Activated T-helper 1 cell treated with anti-CD3 and anti-CD28 coated beads, Interleukin-12 subunit alpha, Interleukin-12 subunit beta, Interleukin-2, Interleukin-4 antibody, amounts not matched to agents 30 ng/mL and 10 ng/mL and 1 ng/mL, durations not matched to agents 14 hours and 24 hours and 36 hours (primary cell): ENCODE results near the gene SPTBN1. TPM values are rescaled to one million over a fixed set of nuclear protein-coding genes. Genes with fewer than 3 reads are reported as not detected.

ENCODE experiments used
- DNase-seq: peaks from one replicate; pipeline ENCODE4 v3.0.0; 2021; ENCODE audit warnings: low spot score
- H3K27ac Mint-ChIP-seq: one replicate; pipeline ENCODE4 v1.8.0; 2021; ENCODE audit warnings: mild to moderate bottlenecking, mixed read lengths
- H3K27me3 Mint-ChIP-seq: one replicate; pipeline ENCODE4 v1.8.0; 2022; ENCODE audit warnings: mild to moderate bottlenecking, moderate library complexity, mixed read lengths; ENCODE audit not compliant: insufficient read depth
- H3K36me3 Mint-ChIP-seq: one replicate; pipeline ENCODE4 v1.8.0; 2021; ENCODE audit warnings: low read depth, mixed read lengths
- H3K4me1 Mint-ChIP-seq: one replicate; pipeline ENCODE4 v1.8.0; 2021; ENCODE audit warnings: low read depth, mixed read lengths
- H3K4me3 Mint-ChIP-seq: one replicate; pipeline ENCODE4 v1.8.0; 2021; ENCODE audit warnings: mild to moderate bottlenecking, moderate library complexity, mixed read lengths
- H3K9me3 Mint-ChIP-seq: one replicate; pipeline ENCODE4 v1.8.0; 2021; ENCODE audit warnings: mixed read lengths
- intact Hi-C: fragments of 100-400 bp; cut with micrococcal nuclease; formaldehyde crosslinking; loops from one replicate; pipeline ENCODE4 v1.15.1; 2024
- total RNA-seq: library from RNA; stranded (reverse); gene quantifications from 2 replicates; pipeline ENCODE4 v1.2.3, GENCODE V29; 2022

The SPTBN1 gene
- total RNA-seq, 1 donor from 2014 or later = 64.2 TPM

DNA sequence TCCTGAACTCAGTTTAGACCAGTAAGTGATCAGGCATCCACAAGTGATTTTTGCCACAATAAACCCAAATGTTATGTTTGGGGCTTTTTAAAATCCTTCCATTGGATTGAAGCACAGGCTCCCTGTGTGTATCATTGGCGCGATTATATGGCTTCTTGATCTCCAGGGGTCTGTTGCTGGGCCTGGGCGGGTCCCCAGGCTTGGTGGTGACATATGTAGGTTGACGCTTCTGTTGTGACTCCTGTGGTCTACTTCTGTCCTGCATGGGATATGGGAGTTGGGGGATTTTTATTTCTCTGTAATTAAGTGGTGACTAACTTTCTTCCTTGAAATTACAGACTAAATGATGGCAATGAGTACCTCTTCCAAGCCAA is 211.1 kb downstream of the SPTBN1 start:
- Mint-ChIP-seq H3K27me3 (no peaks in the 10 kb centered on the region), H3K36me3 (peaks cover 68% of the 10 kb centered on the region), H3K9me3 (no peaks in the 10 kb centered on the region), H3K27ac (no peak overlapping the region), H3K4me1 (peaks cover 29% of the 10 kb centered on the region), H3K4me3 (no peak overlapping the region)
- no peak for DNase-seq
- intact Hi-C loops = no loop called here

DNA sequence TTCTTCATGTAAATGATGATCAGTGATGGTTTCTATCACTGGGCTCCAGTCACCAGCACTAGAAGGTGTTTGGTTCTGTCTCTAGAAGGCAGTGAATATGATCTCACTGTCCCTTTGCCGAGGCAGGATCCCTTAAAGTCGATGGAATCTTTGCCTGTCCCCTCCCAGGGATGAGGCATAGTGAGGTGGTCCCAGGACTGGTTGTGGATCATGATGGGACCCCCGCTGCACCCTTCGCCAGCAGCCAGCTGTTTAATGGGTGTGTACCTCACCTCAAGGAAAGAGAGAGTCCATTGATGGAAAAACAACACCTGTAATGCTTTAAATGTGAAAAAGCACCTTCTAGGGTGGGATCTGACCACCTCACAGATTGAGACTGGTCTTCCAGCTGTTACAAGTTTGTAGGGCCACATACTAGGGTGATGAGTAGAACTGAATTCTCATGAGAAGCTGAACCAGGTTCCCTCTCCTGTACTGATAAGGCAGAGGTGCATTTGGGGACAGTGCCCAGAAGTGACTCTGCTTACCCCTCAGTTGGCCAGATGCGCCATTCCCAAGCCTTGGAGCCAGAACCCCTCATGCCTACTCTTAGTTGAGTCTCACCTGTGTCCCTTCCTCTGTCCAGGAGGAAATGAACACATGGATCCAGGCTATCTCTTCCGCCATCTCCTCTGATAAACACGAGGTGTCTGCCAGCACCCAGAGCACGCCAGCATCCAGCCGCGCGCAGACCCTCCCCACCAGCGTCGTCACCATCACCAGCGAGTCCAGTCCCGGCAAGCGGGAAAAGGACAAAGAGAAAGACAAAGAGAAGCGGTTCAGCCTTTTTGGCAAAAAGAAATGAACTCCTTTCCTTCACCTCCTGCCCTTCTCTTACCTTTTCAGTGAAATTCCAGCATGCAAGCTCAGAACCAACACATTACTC is 211.9 kb downstream of the SPTBN1 start:
- H3K36me3 Mint-ChIP-seq = peaks cover 61% of the 10 kb centered on the region
- H3K4me1 Mint-ChIP-seq = peaks cover 36% of the 10 kb centered on the region
- DNase-seq = no peak
- no peak overlapping the region for H3K27ac Mint-ChIP-seq
- intact Hi-C loops = no loop called here
- H3K4me3 Mint-ChIP-seq = no peak overlapping the region
- no peaks in the 10 kb centered on the region for H3K9me3 Mint-ChIP-seq
- H3K27me3 Mint-ChIP-seq = no peaks in the 10 kb centered on the region

DNA sequence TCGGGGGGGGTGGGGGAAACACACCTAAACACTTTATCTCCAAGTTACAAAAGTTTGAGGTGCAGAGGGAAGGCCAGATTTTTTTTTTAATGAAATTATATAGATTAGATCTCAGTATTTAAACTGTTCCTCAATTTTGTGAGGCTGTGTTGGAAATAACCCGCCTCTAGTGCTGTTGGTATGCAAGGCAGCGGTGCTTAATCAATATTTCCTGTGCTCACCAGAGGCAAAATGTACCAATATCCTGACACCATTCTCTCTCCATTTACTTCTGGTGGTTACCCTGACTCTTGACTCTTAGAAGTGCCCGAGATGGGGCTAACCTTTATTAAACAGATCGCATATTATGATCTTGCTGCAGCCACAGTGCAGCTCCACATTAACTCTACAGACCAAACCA is 212.6 kb downstream of the SPTBN1 start:
- intact Hi-C loops = no loop called here
- Mint-ChIP-seq H3K9me3 (no peaks in the 10 kb centered on the region), H3K4me3 (no peak overlapping the region), H3K4me1 (peaks cover 43% of the 10 kb centered on the region), H3K27me3 (no peaks in the 10 kb centered on the region), H3K27ac (no peak overlapping the region), H3K36me3 (peaks cover 56% of the 10 kb centered on the region)
- DNase-seq = no peak

DNA sequence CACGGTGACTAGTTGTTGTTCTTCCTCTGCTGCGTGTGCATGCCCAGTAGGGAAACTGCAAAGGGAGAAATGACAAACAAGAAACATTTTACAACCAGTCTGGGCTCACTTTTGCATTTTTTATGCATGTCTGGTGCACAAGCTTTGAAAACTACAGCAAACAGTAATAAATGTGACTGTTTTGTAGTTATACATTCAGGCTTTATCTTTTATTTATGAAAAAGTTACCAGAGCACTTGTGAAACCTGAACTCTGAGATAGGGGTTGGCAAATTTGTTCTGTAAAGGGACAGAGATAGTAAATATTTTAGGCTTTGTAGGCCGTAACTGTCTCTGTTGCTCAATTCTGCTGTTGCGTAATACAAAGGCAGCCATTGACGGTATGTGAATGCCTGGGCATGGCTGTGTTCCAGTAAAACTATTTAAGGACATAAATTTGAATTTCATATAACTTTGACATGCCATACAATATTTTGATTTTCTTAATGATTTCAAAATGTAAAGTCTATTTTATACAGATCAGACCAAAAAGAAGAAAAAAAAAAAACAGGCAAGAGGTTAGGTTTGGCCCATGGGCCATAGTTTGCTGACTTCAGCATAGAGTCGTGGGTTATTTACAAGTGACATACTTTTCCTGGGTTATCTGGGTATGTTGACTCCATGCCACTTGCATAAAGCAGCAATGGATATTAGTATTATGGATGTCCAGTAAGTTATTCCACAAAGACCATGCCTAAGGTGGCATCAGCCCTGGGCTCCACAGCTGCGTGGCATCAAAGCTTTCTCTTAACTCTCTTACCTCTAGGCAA is 213.8 kb downstream of the SPTBN1 start:
- intact Hi-C loops = loop anchor here (5.0 kb wide), 1 partner anchor 63 kb away; no protein-coding TSS in a partner anchor
- Mint-ChIP-seq H3K27ac (no peak overlapping the region), H3K4me1 (peaks cover 48% of the 10 kb centered on the region), H3K27me3 (peaks cover 2% of the 10 kb centered on the region), H3K4me3 (no peak overlapping the region), H3K36me3 (peaks cover 45% of the 10 kb centered on the region), H3K9me3 (no peaks in the 10 kb centered on the region)
- DNase-seq = no peak

DNA sequence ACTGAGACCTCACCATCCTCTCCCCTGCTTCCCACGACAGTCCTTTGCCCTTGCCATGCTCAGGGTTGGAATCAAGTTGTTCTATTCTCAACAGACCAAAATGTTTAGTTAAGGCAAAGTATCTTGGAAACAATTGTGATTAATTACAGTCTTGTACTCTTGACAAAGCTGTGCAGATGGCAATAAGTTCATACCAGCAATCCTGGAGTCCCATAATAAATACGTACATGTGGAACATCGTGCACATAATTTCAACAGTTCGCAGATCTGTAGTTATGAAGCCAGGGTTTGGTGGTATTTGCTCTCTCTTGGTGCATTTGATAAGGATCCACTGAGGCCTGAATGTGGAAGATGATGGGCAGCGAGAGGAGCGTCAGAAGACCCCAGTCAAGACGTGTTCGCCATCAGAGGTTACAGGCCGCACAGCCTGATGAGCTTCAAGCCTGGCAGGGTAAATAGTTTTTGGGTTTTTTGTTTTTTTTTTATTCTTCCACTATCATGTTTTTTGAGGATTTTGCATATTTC is 214.4 kb downstream of the SPTBN1 start:
- Mint-ChIP-seq H3K9me3 (no peaks in the 10 kb centered on the region), H3K27ac (no peak overlapping the region), H3K4me3 (no peak overlapping the region), H3K36me3 (peaks cover 39% of the 10 kb centered on the region), H3K27me3 (peaks cover 6% of the 10 kb centered on the region), H3K4me1 (peaks cover 43% of the 10 kb centered on the region)
- DNase-seq = no peak
- intact Hi-C loops = loop anchor here (5.0 kb wide), 1 partner anchor 63 kb away; no protein-coding TSS in a partner anchor

DNA sequence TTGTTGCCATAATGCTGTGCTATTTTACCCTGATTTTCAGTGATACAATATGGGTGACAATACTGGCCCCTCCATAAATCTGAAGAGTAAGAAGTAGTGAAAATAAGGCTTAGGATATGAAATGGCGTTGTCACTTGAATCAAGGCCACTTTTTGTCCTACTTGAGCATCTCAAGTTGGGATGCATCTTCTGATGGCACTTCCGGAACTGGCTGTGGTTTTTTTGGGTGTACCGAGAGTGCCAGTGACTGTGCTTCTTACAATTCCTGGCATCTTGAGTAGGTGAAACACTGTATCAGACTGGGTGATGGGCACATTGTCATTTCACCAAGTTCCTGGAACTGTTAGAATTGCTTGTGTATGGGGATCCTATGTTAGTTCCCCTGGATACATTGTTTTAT is 214.9 kb downstream of the SPTBN1 start:
- Mint-ChIP-seq H3K36me3 (peaks cover 39% of the 10 kb centered on the region), H3K4me3 (no peak overlapping the region), H3K4me1 (peaks cover 40% of the 10 kb centered on the region), H3K27ac (no peak overlapping the region), H3K9me3 (no peaks in the 10 kb centered on the region), H3K27me3 (peaks cover 10% of the 10 kb centered on the region)
- intact Hi-C loops = loop anchor here (5.0 kb wide), 1 partner anchor 64 kb away; no protein-coding TSS in a partner anchor
- no peak for DNase-seq

DNA sequence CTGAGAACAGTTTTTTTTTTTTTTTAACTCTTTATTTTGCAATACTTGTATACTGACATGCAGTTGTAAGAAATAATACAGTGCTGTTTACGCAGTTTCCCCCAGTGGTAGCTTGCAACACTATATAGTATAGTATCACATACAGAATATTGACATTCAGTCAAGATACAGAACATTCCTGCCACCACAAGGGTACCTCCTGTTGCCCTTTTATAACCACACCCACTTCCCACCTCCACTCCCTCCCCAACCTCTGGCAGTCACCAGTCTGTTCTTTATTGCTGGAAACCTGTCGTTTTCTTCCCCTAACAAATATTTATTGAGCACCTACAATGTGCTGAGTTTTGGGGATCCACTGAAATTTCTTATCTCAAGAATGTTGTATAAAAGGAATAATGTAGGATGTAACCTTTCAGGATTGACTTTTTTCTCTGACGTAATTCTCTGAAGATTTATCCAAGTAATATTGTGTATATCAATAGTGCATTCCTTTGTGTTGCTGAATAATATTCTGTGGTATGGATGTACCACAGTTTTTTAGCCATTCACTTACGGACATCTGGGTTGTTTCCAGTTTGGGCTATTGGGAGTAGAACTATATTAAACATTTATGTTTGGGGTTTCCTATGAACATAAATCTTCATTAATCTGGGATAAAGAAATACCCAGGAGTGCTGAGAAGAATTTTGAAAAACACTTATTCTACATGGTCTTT is 215.9 kb downstream of the SPTBN1 start:
- H3K4me1 Mint-ChIP-seq = peaks cover 40% of the 10 kb centered on the region
- no peak for DNase-seq
- no peak overlapping the region for H3K27ac Mint-ChIP-seq
- peaks cover 19% of the 10 kb centered on the region for H3K27me3 Mint-ChIP-seq
- H3K9me3 Mint-ChIP-seq = no peaks in the 10 kb centered on the region
- H3K36me3 Mint-ChIP-seq = peaks cover 32% of the 10 kb centered on the region
- no peak overlapping the region for H3K4me3 Mint-ChIP-seq
- intact Hi-C loops = loop anchor here (2.0 to 5.0 kb wide), 2 partner anchors 51 to 65 kb away; partner anchors contain the start of gene EML6

DNA sequence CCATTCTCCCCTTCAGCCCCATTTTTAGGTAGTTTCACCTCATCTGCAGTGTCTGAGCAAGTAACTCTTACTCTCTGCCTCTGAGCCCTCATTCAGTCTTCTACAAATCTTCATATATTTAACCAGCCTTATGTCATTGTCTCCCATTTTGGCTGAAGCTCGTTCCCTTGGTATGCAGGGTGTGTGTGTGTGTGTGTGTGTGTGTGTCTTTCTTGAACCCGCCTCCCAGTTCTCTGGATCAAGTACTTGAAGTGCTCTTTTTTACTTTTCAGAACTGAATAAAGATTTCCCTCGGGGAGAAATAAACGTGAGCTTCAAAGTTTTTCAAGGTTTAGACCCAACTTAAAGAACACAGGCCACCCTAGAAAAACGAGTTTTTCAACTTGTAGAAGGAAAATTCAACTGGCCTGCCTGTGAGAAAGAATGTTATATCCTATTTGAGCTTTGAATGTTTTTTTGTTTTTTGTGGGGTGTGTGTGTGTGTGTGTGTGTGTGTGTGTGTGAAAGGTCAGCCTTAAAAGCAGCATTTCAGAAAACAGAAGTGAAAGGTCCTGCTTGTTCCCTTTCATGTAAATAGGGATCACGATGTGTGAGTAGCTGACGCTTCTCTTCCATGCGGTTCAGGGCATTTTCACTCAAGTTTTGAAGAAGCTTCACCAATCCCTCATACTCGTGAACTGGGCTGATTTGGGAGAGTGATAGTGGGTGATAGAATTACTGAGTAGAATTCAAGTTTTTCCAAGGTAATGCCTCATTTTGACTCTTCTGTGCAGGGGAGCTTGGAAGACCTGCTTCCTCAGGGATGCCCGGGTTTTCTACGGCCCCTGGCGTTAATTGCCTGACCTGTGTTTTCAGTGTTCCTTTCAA is 216.7 kb downstream of the SPTBN1 start:
- peak overlapping the region; percentile 73 for H3K27ac Mint-ChIP-seq
- peaks cover 28% of the 10 kb centered on the region for H3K36me3 Mint-ChIP-seq
- H3K4me1 Mint-ChIP-seq = peaks cover 48% of the 10 kb centered on the region
- peak overlapping the region; percentile 43 for H3K4me3 Mint-ChIP-seq
- peaks cover 23% of the 10 kb centered on the region for H3K27me3 Mint-ChIP-seq
- no peak for DNase-seq
- no peaks in the 10 kb centered on the region for H3K9me3 Mint-ChIP-seq
- intact Hi-C loops = loop anchor here (1.0 to 5.0 kb wide), 3 partner anchors 8 to 66 kb away; partner anchors contain the start of gene EML6

DNA sequence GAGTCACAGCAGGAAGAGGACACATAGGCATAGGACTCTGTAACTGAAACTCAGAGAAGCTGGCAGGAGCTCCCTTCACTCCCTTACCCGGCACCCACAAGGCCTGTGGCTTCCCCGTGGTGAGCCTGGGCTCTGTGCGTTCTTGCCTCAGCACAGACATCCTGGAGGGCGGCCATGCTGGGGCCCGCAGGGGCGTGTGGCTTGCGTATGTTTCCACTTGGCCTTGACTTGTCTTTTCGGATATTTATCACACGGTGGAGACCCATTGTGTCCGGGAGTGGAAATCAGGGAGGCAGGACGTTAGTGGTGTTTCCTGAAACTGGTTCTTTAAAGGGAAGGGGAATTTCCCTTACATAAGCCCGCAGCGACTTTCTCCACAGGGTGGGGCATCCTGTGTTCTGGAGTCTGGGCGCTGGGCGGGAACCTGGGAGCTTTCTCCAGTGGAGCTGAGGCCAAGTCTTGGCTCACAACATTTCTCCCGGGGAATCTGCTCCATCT is 217.4 kb downstream of the SPTBN1 start:
- H3K27ac Mint-ChIP-seq = peak overlapping the region; percentile 73
- intact Hi-C loops = loop anchor here (1.0 to 5.0 kb wide), 3 partner anchors 8 to 66 kb away; partner anchors contain the start of gene EML6

DNA sequence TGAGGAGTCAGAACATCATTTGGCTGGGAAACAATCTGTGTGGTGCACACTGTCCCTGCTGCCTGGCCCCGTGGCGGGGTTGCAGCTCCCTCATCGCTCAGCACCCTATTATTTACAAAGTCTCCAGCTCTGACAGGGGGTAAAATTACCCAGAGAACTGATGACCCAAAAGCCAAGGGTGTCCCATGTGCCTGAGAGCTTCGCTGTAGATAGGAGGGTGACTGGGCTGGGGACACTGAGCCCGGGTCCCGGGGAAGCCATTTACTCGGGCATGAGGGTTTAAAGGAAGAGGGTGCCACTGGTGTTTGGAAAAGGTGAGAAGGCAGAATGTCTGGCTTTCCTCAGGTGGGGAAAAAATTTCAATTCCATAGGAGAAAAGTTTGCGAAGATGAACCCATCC is 219.2 kb downstream of the SPTBN1 start:
- Mint-ChIP-seq H3K27ac (no peak overlapping the region), H3K36me3 (peaks cover 10% of the 10 kb centered on the region), H3K4me1 (peaks cover 52% of the 10 kb centered on the region), H3K4me3 (no peak overlapping the region), H3K9me3 (no peaks in the 10 kb centered on the region), H3K27me3 (peaks cover 31% of the 10 kb centered on the region)
- intact Hi-C loops = no loop called here
- no peak for DNase-seq

More for the DNA sequence above, 217.4 kb downstream of the SPTBN1 start:
- peaks cover 22% of the 10 kb centered on the region for H3K36me3 Mint-ChIP-seq
- peaks cover 48% of the 10 kb centered on the region for H3K4me1 Mint-ChIP-seq
- H3K27me3 Mint-ChIP-seq = peaks cover 25% of the 10 kb centered on the region
- H3K9me3 Mint-ChIP-seq = no peaks in the 10 kb centered on the region
- peak; percentile 32 for DNase-seq
- H3K4me3 Mint-ChIP-seq = peak overlapping the region; percentile 43

DNA sequence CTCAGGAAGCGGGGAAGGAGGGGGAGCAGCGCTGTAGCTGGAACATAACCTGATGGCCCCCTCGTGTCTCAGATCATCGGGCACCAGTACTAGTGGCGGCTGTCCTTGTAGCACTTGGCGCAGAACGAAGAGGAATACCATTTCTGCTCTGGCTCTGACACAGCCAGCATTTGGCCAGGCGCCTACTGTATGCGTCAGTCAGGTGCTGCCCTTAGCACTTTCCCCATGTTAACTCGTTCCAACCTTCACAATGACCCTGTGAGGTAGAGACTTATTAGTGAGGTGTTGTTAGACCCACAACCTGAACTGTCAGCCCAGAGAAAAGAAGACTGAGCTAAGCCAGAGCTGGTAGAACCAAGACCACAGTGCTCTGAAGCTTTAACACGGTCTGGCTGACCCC is 219.6 kb downstream of the SPTBN1 start:
- H3K9me3 Mint-ChIP-seq = no peaks in the 10 kb centered on the region
- H3K27ac Mint-ChIP-seq = no peak overlapping the region
- H3K4me3 Mint-ChIP-seq = no peak overlapping the region
- H3K36me3 Mint-ChIP-seq = peaks cover 5% of the 10 kb centered on the region
- no peak for DNase-seq
- peaks cover 53% of the 10 kb centered on the region for H3K4me1 Mint-ChIP-seq
- H3K27me3 Mint-ChIP-seq = peaks cover 31% of the 10 kb centered on the region
- intact Hi-C loops = no loop called here
